Body of pancreas (tissue), 4 donors: ENCODE data around the gene SMAD5.

Source experiments
- POLR2A ChIP-seq, 3 donors: fragments of 450-650 bp; IDR thresholded peaks; one replicate each; pipeline ENCODE4 v1.6.1; 2016; ENCODE audit warnings: antibody characterized with exemption in 3 of 3, mild to moderate bottlenecking in 2 of 3
- TF ChIP-seq, protein P1 (sequence below), 7 experiments: fragments of 450-650 bp in 4 of 7; fragments of 200-600 bp in 3 of 7; sonication (generic) in 3 of 7; IDR thresholded peaks; one replicate each; pipeline ENCODE4 v1.5.1; 2016 to 2019; ENCODE audit warnings: antibody characterized with exemption in 7 of 7

DNA sequence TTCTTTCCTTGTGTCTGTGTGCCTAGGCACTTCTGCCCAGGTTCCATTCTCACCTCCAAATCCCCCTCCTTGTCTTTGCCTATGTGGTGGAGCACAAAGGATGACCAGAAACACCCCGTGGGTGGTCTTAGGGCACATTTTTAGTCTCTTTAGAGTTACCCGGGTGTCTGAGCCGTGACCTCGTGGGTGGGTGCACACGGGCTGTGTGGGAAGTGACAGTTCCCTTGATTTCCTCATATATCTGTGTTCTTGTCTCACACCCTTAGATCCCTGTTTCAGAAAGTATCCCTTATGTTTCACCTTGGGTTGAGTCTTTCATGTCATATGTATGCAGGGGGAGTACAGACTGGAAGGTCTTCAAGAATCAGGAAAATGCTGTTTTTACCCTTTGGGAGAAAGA is 73.7 kb downstream of the SMAD5 start:
- TF ChIP-seq POLR2A (IDR thresholded peaks at IDR 0.05) = no peak
- TF ChIP-seq, protein P1, sequence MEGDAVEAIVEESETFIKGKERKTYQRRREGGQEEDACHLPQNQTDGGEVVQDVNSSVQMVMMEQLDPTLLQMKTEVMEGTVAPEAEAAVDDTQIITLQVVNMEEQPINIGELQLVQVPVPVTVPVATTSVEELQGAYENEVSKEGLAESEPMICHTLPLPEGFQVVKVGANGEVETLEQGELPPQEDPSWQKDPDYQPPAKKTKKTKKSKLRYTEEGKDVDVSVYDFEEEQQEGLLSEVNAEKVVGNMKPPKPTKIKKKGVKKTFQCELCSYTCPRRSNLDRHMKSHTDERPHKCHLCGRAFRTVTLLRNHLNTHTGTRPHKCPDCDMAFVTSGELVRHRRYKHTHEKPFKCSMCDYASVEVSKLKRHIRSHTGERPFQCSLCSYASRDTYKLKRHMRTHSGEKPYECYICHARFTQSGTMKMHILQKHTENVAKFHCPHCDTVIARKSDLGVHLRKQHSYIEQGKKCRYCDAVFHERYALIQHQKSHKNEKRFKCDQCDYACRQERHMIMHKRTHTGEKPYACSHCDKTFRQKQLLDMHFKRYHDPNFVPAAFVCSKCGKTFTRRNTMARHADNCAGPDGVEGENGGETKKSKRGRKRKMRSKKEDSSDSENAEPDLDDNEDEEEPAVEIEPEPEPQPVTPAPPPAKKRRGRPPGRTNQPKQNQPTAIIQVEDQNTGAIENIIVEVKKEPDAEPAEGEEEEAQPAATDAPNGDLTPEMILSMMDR (IDR thresholded peaks at IDR 0.05) = no peak
